Measurements from ENCODE around the gene RHOV. TPM values are rescaled to one million over a fixed set of nuclear protein-coding genes. Genes with fewer than 3 reads are reported as not detected.

RHOV gene
- total RNA-seq, 1 donor: 0.36 TPM

- Histone ChIP-seq H3K4me3 (ENCODE audit: insufficient read depth, low read length) (no peak overlapping the region), H3K4me2 (ENCODE audit: insufficient read depth, low read length) (no peak overlapping the region), H3K27ac (ENCODE audit: low read depth, low read length) (no peak overlapping the region), H3K79me2 (ENCODE audit: insufficient read depth, low read length) (no peaks in the 10 kb centered on the region), H2AFZ (ENCODE audit: low read length) (no peak overlapping the region), H3K27me3 (ENCODE audit: insufficient read depth, low read length) (no peaks in the 10 kb centered on the region), H3K4me1 (ENCODE audit: insufficient read depth, low read length) (no peaks in the 10 kb centered on the region), H4K20me1 (ENCODE audit: insufficient read depth, low read length) (no peaks in the 10 kb centered on the region), H3K36me3 (ENCODE audit: insufficient read depth, low read length) (no peaks in the 10 kb centered on the region), H3K9me3 (ENCODE audit: low read depth, low read length) (no peaks in the 10 kb centered on the region)
- DNase-seq (ENCODE audit: insufficient read length, low spot score, missing footprints): no peak
- TF ChIP-seq, protein P1, sequence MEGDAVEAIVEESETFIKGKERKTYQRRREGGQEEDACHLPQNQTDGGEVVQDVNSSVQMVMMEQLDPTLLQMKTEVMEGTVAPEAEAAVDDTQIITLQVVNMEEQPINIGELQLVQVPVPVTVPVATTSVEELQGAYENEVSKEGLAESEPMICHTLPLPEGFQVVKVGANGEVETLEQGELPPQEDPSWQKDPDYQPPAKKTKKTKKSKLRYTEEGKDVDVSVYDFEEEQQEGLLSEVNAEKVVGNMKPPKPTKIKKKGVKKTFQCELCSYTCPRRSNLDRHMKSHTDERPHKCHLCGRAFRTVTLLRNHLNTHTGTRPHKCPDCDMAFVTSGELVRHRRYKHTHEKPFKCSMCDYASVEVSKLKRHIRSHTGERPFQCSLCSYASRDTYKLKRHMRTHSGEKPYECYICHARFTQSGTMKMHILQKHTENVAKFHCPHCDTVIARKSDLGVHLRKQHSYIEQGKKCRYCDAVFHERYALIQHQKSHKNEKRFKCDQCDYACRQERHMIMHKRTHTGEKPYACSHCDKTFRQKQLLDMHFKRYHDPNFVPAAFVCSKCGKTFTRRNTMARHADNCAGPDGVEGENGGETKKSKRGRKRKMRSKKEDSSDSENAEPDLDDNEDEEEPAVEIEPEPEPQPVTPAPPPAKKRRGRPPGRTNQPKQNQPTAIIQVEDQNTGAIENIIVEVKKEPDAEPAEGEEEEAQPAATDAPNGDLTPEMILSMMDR (IDR thresholded peaks at IDR 0.05; ENCODE audit: extremely low read depth, low read depth, low read length): no peak
Observed at GRCh38 chr15:40886586-40886985, 12.6 kb upstream of the RHOV start.

DNA sequence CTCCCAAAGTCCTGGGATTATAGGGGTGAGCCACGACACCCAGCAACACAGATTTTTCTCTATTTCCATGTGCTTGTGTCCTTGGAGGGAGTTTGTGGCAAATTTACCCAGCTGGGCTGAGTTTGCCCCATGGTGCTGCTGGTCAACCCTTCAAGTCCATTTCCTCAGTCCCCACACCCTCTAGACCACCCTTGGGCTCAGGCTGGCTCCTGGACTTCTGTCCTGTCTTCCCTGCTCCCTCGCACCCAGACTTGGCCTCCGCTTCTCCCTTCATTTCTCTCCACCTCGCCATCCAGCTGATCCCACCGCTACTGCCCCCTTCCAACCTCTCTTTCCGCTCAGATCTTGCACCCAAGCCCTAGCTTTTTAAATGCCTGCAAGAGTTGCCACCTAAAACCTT is 7.3 kb upstream of the RHOV start:
- Histone ChIP-seq H4K20me1 (ENCODE audit: insufficient read depth, low read length) (no peaks in the 10 kb centered on the region), H3K4me1 (ENCODE audit: insufficient read depth, low read length) (no peaks in the 10 kb centered on the region), H2AFZ (ENCODE audit: low read length) (no peak overlapping the region), H3K4me2 (ENCODE audit: insufficient read depth, low read length) (no peak overlapping the region), H3K9me3 (ENCODE audit: low read depth, low read length) (no peaks in the 10 kb centered on the region), H3K27me3 (ENCODE audit: insufficient read depth, low read length) (no peaks in the 10 kb centered on the region), H3K27ac (ENCODE audit: low read depth, low read length) (no peak overlapping the region), H3K79me2 (ENCODE audit: insufficient read depth, low read length) (no peaks in the 10 kb centered on the region), H3K36me3 (ENCODE audit: insufficient read depth, low read length) (no peaks in the 10 kb centered on the region), H3K4me3 (ENCODE audit: insufficient read depth, low read length) (no peak overlapping the region)
- TF ChIP-seq, protein P1 (IDR thresholded peaks at IDR 0.05; ENCODE audit: extremely low read depth, low read depth, low read length): no peak
- no peak for DNase-seq (ENCODE audit: insufficient read length, low spot score, missing footprints)

DNA sequence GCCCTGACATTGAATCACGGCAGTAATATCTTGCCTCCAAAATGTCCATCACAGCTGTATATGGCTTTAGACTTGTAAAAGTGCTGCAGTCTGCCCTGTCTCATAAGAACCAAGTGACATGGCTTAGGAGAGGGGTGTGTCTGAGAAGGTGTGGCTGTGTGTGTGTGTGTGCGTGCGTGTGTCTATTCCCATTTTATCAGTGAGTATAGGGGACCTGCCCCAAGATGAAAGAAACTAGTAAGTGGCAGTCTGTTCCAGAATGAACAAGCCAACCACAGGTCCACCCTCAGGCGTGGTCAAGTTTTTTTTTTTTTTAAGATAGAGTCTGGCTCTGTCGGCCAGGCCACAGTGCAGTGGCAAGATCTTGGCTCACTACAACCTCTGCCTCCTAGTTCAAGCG is 5.6 kb upstream of the RHOV start:
- Histone ChIP-seq H3K4me2 (ENCODE audit: insufficient read depth, low read length) (no peak overlapping the region), H3K36me3 (ENCODE audit: insufficient read depth, low read length) (no peaks in the 10 kb centered on the region), H3K9me3 (ENCODE audit: low read depth, low read length) (no peaks in the 10 kb centered on the region), H4K20me1 (ENCODE audit: insufficient read depth, low read length) (no peaks in the 10 kb centered on the region), H3K27ac (ENCODE audit: low read depth, low read length) (no peak overlapping the region), H3K4me1 (ENCODE audit: insufficient read depth, low read length) (no peaks in the 10 kb centered on the region), H3K79me2 (ENCODE audit: insufficient read depth, low read length) (no peaks in the 10 kb centered on the region), H2AFZ (ENCODE audit: low read length) (no peak overlapping the region), H3K27me3 (ENCODE audit: insufficient read depth, low read length) (peaks cover 2% of the 10 kb centered on the region), H3K4me3 (ENCODE audit: insufficient read depth, low read length) (no peak overlapping the region)
- TF ChIP-seq, protein P1 (IDR thresholded peaks at IDR 0.05; ENCODE audit: extremely low read depth, low read depth, low read length): no peak
- DNase-seq (ENCODE audit: insufficient read length, low spot score, missing footprints): no peak

GRCh38 chr15:40878785-40879184 is 4.8 kb upstream of the RHOV start:
- Histone ChIP-seq H3K27me3 (ENCODE audit: insufficient read depth, low read length) (peaks cover 8% of the 10 kb centered on the region), H3K27ac (ENCODE audit: low read depth, low read length) (no peak overlapping the region), H3K4me1 (ENCODE audit: insufficient read depth, low read length) (peaks cover 4% of the 10 kb centered on the region), H3K9me3 (ENCODE audit: low read depth, low read length) (no peaks in the 10 kb centered on the region), H3K4me2 (ENCODE audit: insufficient read depth, low read length) (no peak overlapping the region), H3K79me2 (ENCODE audit: insufficient read depth, low read length) (no peaks in the 10 kb centered on the region), H3K4me3 (ENCODE audit: insufficient read depth, low read length) (no peak overlapping the region), H4K20me1 (ENCODE audit: insufficient read depth, low read length) (no peaks in the 10 kb centered on the region), H2AFZ (ENCODE audit: low read length) (no peak overlapping the region), H3K36me3 (ENCODE audit: insufficient read depth, low read length) (no peaks in the 10 kb centered on the region)
- peak; percentile 50 for DNase-seq (ENCODE audit: insufficient read length, low spot score, missing footprints)
- TF ChIP-seq, protein P1 (IDR thresholded peaks at IDR 0.05; ENCODE audit: extremely low read depth, low read depth, low read length): no peak
